ENCODE results near the gene KRT15. TPM values are rescaled to one million over a fixed set of nuclear protein-coding genes. Genes with fewer than 3 reads are reported as not detected.

KRT15 gene
- total RNA-seq, 2 donors from 2014 or later = 0.68 TPM; not detected in 1

- DNase-seq (ENCODE audit: low spot score) (no peak), ATAC-seq (ENCODE audit: insufficient number of reproducible peaks, low FRiP score, low read depth) (no peak)
- Histone ChIP-seq H3K9me3 (no peaks in the 10 kb centered on the region), H3K27ac (no peak overlapping the region), H3K4me1 (ENCODE audit: control insufficient read depth in 1 of 2, low read depth in 2 of 2) (no peaks in the 10 kb centered on the region), H3K27me3 (replicated peaks; ENCODE audit: insufficient read depth) (peaks cover 7% of the 10 kb centered on the region), H3K4me3 (no peak overlapping the region), H3K36me3 (no peaks in the 10 kb centered on the region)
- no peak for TF ChIP-seq CTCF (IDR thresholded peaks at IDR 0.05)
These were observed 40.9 kb upstream of the KRT15 start for GRCh38 chr17:41559548-41559947.

DNA sequence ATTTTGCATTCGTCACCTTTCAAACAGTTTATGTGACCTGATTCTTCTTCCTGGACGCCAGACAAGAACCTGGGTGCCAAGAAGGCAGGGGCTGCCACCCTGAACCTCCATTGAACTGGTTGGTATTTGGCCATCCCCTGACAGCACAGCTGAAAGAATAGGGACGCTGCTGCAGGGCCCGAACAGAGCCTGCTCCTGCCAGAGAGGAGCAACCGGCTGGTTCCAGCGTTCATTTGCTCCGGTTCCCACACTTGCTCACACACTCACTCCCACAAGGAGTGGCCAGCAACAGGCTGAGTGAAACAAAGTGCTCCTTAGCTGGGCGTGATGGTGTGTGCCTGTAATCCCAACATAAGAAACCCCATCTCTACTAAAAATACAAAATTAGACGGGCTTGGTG lies 38.2 kb upstream of the KRT15 start:
- no peak for TF ChIP-seq CTCF (IDR thresholded peaks at IDR 0.05)
- Histone ChIP-seq H3K4me1 (ENCODE audit: control insufficient read depth in 1 of 2, low read depth in 2 of 2) (no peaks in the 10 kb centered on the region), H3K27ac (no peak overlapping the region), H3K9me3 (no peaks in the 10 kb centered on the region), H3K27me3 (replicated peaks; ENCODE audit: insufficient read depth) (peaks cover 7% of the 10 kb centered on the region), H3K4me3 (no peak overlapping the region), H3K36me3 (no peaks in the 10 kb centered on the region)
- DNase-seq (ENCODE audit: low spot score) (no peak), ATAC-seq (ENCODE audit: insufficient number of reproducible peaks, low FRiP score, low read depth) (no peak)

DNA sequence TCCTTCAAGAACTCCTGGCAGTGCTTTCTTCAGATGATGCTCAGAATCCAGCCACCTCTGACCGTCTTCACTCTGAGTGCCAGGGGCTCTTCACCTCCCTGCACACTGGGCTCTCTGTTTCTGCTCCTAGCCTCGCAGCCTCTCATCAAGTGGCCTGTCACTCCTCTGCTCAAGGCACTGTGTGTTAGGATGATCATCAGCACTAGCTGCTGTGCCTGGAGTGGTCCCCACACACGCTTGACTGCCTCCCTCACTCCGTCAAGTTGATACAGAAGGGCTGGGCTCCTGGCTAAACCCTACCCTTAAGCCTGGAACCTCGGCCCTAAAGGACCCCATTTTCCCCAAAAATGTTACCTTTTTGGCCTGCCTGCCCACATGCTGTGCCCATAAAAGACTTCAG lies 37.6 kb upstream of the KRT15 start:
- Histone ChIP-seq H3K27me3 (replicated peaks; ENCODE audit: insufficient read depth) (peaks cover 7% of the 10 kb centered on the region), H3K36me3 (no peaks in the 10 kb centered on the region), H3K9me3 (no peaks in the 10 kb centered on the region), H3K27ac (no peak overlapping the region), H3K4me3 (no peak overlapping the region), H3K4me1 (ENCODE audit: control insufficient read depth in 1 of 2, low read depth in 2 of 2) (no peaks in the 10 kb centered on the region)
- TF ChIP-seq CTCF (IDR thresholded peaks at IDR 0.05) = no peak
- ATAC-seq (ENCODE audit: insufficient number of reproducible peaks, low FRiP score, low read depth) (no peak), DNase-seq (ENCODE audit: low spot score) (no peak)

DNA sequence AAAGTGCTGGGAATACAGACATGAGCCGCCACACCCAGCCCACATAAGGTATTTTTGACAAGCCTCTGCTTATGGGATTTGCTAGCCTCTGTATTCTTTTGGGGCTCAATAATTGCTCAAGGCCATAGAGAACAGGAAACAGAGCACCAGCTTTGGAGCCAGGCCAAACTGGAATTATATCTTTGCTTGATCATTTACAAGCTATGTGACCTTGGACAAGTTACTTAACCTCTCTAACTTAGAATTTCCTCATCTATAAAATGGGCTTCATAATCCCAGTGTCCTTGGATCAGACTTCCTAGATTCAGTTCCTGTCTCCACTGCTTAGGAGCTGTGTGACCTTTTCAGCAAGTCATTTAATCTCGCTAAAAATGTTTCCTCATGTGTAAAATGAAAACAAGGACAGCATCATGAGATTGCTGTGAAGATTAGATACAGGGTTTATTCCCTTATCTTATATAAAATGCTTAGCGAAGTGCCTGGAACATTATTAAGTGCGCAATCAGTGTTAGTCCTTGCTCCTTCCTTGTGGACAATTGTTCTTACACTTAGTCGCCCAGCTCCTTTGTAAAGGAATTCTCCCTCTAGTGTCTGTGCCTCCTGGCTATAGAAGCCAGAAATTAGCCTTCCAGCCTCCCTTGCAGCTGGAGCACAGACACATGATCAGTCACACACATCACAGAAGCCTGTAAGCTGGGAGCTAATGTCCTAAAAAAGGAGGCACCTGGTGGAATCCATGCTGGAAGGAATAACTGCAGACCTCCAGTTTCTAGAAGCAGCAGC lies 36.6 kb upstream of the KRT15 start:
- Histone ChIP-seq H3K27me3 (replicated peaks; ENCODE audit: insufficient read depth) (peaks cover 7% of the 10 kb centered on the region), H3K4me1 (ENCODE audit: control insufficient read depth in 1 of 2, low read depth in 2 of 2) (no peaks in the 10 kb centered on the region), H3K9me3 (no peaks in the 10 kb centered on the region), H3K4me3 (no peak overlapping the region), H3K36me3 (no peaks in the 10 kb centered on the region), H3K27ac (no peak overlapping the region)
- DNase-seq (ENCODE audit: low spot score) = no peak
- no peak for TF ChIP-seq CTCF (IDR thresholded peaks at IDR 0.05)
- no peak for ATAC-seq (ENCODE audit: insufficient number of reproducible peaks, low FRiP score, low read depth)

DNA sequence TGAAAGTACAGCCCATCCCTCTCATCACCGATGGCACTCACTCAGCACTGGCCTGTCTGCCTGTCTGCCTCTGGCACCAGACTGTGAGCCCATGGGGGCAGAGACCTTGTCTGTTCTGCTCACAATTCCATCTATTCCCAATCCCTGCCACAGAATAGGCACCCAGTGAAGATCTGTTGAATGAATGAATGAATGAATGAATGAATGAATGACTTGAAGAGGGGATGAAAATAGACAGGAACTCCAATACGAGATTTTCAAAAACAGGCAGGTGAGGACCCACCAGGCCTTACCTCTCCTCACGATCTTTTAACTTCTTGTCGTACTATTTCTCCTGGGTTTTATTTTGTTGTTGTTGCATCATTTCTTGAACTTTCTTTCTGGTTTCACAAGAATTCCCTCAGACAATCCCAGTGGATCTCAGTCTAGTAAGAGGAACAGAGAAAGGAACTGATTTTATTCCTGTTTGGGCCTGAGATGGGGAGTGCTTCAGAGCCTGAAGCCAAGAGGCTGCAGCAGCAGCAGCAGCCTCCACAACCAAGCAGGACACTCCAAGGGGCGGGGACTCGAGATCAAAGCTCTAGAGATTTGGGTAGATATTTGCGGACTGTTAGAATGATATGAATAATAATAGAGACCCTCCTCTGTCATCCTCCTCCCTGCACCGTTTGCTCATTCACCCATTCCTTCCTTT lies 35.4 kb upstream of the KRT15 start:
- Histone ChIP-seq H3K27me3 (replicated peaks; ENCODE audit: insufficient read depth) (peaks cover 7% of the 10 kb centered on the region), H3K9me3 (no peaks in the 10 kb centered on the region), H3K4me1 (ENCODE audit: control insufficient read depth in 1 of 2, low read depth in 2 of 2) (peaks cover 0 to 7% of the 10 kb centered on the region in 2 donors), H3K27ac (no peak overlapping the region), H3K4me3 (no peak overlapping the region), H3K36me3 (no peaks in the 10 kb centered on the region)
- no peak for ATAC-seq (ENCODE audit: insufficient number of reproducible peaks, low FRiP score, low read depth)
- no peak for DNase-seq (ENCODE audit: low spot score)
- no peak for TF ChIP-seq CTCF (IDR thresholded peaks at IDR 0.05)

All from thoracic aorta (tissue), 2 donors.